Forelimb muscle (tissue), 1 donor: ENCODE data around the gene SMTN. TPM values are rescaled to one million over a fixed set of nuclear protein-coding genes. Genes with fewer than 3 reads are reported as not detected.
A peak's percentile ranks its signal among the peaks of the same experiment; 100 is the strongest.
"Not testable (repeated sequence)": the region's sequence is repeated elsewhere in the genome, so short reads cannot be mapped to it uniquely, and the experiment has no call there.

Experiments used
- DNase-seq: peaks from one replicate; pipeline ENCODE4 v3.0.0-alpha.2; 2013; ENCODE audit warnings: low read depth
- polyA plus RNA-seq: library from polyadenylated mRNA; unstranded; fragments of 120-200 nt; gene quantifications from one replicate; pipeline ENCODE4 v1.2.1, GENCODE V29; 2013; ENCODE audit not compliant: insufficient read length

The SMTN gene
- polyA plus RNA-seq, 1 donor: 258 TPM

- DNase-seq: no peak
Measured at GRCh38 chr22:31104869-31105268, 23.8 kb downstream of the SMTN start.

- DNase-seq: no peak
Measured at GRCh38 chr22:31105282-31105929, 24.3 kb downstream of the SMTN start.

GRCh38 chr22:31106001-31106571 is 25.0 kb downstream of the SMTN start:
- DNase-seq: no peak

DNA sequence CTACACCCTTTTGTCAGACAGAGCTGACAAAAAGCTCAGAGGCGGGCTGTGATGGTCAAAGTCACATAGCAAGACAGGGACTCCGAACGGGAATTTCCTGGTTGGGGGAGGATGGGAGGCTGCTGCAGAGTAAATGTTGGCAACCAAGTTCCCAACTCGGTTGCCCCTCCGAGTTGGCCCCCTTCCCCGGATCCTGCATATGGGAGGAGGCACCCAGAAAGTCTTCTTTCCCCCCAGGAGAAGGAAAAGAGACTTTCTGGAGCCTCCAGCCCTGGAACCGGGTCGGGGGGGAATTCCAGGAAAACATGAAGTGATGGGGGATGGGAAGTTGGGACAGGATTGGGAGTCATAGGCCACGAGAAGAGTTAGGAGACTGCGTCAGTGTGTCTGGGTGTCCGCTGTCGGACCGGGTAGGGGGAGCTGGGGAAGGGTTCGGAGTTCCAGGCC is 25.6 kb downstream of the SMTN start:
- no peak for DNase-seq

- peak; percentile 84 for DNase-seq
Measured at GRCh38 chr22:31107178-31107893, 26.2 kb downstream of the SMTN start, which contains the start of gene SELENOM. Gene SELENOM, minus strand, starts transcription at chr22:31107568. Its CDS starts 63 bp downstream, at chr22:31107505.

GRCh38 chr22:31107894-31108218 is 26.7 kb downstream of the SMTN start:
- no peak for DNase-seq

DNA sequence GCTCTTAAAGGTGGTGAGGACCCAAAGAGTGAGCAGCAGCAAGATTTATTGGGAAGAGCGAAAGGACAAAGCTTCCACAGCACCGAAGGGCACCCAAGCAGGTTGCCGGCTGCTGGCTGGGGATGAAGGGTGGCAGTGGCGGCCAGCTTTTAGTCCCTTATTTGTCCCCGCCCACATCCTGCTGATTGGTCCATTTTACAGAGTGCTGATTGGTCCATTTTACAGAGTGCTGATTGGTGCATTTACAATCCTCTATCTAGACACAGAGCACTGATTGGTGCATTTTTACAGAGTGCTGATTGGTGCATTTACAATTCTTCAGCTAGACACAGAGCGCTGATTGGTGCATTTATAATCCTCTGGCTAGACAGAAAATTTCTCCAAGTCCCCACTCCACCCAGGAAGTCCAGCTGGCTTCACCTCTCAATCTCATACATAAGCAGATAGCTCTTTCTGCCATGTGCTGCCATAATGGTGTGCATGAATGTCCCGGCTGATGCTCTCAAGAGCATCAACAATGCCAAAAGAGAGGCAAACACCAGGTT is 31.5 kb downstream of the SMTN start:
- not testable (repeated sequence) for DNase-seq

- DNase-seq: no peak
Measured at GRCh38 chr22:31118046-31118820, 37.1 kb downstream of the SMTN start.

DNA sequence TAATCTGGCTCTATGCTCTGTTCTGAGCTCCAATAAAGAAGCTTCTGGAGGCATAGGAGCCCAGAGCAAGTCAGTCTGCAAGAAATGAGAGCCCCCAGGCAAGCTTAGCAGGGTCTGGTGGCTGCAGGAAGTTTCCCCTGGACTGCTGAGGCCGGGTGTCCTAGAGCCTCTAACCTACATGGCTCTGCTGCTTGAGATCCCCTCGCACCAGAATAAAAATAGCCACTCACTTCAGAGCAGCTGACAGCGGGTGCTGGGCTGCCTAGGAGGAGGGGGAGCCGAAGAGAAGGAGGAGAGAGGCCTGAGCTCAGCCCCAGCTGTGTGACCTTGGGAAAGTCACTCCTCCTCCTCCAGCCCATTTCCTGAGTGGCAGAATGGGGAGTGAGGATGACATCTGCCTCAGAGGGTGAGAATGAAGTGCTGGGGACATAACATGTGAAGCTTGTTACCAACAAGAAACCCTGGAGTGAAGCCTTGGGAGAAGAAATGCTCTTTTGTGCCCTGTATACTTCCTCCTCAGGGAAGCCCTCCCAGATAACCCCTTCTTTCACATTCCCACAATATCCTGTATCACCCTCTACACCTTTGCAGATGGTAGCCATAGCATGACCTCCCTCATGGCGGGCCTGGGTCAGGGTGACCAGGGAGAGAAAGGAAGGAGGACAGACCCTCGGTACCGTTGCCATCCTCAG is 38.1 kb downstream of the SMTN start:
- DNase-seq: no peak

GRCh38 chr22:31120230-31120629 is 39.1 kb downstream of the SMTN start:
- no peak for DNase-seq

DNA sequence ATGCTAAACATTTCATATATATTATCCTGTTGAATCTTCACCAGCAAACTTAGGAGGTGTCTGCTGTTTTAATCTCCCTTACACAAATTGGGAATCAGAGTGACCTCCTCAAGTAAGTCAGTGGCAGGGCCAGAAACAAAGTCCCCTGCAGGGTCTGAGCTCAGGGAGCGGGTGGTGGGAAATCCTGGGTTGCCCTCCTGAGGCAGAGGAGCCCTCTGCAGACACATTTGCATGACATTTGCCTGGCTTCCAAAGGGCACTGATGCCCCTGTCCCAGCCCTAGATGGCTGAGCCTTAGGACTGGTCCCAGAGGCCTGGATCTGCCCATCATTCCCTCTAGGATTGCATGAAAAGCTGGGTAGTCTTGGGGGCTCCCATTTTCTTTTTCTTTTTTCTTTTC is 39.5 kb downstream of the SMTN start:
- DNase-seq: no peak

DNA sequence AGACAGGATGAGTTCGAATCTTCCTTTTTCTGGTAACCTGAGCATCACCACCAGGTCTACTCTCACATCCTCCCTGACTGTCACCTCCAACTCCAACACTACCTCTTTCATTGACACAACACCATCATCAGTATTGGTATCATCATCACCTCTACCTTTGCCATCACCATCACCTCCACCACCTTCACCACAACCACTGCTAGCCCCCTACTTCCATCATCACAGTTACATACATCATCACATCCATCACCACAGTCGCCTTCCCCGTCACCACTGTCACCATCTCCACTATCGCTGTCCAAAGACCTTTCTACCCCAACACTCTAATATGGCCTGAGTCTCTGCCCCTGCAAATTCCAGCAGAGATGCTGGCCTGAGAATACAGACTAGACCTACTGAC is 40.3 kb downstream of the SMTN start:
- no peak for DNase-seq

GRCh38 chr22:31122196-31122531 is 41.0 kb downstream of the SMTN start:
- DNase-seq: no peak

DNA sequence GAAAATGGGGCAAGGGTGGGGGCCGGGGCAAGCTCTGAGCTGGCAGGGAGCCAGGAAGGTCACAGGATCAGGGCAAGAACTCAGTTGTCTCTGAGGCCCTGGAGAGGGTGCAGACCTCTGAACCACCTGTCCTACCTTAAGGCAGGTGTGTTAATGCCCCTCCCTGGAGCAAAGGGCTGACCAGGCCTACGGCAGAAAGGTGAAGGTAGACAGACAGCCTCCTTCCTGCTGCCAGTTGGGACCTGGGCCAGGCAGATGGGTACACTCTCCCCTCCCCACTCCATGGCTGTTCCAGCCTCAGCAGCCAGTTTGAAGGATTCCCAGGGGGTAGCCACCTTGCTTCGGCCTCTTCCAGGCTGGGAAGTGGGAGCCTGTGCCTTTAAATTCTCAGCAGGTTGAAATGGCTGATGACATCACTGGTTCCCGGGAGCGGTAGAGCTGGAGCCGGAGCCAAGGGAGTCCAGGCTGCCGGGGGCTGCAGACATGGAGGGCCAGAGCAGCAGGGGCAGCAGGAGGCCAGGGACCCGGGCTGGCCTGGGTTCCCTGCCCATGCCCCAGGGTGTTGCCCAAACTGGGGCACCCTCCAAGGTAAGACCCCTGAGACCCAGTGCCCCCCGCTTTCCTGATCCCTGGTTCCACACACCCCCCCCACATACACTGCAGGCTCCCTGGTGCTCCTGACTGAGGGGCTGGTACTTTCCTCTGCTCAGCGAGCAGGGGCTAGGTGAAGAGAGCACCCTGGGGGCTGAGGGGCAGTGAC is 41.6 kb downstream of the SMTN start, which contains the start of gene INPP5J:
Gene INPP5J (plus strand): TSS at position 435 of the 760 bp plus-strand sequence. CDS start 49 bp downstream, at position 484.
- no peak for DNase-seq

DNA sequence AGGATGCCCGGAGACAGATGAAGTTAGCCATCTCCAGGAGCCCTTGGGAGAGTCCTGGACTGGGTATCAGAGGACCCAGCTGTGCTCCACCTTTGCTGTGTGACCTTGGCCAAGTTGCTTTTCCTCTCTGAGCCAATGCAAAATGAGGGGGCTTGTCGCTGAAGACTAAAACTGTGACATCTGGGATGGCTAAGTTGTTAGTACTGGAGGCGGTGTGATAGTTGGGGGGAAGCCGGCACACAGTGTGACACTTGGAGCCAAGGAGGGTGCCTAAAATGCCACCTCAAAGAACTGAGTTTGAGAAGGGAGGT is 42.1 kb downstream of the SMTN start:
- no peak for DNase-seq

DNA sequence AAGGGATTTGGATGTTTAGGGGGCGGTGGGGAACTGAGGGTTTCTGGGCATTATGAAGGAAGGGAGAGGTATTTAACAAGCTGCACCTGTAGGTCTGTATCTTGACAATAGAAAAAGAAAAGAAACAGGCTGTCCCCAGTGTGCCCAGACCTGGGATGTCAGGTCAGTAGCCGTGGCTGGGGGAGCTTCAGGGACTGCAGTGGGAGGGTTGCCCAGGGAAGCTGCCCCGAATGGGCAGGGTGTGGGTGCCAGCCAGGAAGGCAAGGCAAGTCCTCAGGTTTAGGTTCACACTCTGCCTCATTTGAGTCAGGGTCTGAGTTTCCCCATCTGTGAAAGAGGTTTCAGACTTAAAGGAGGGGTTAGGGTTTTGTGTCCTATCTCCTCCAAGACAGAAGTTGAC is 43.2 kb downstream of the SMTN start:
- no peak for DNase-seq

GRCh38 chr22:31124811-31125465 is 43.8 kb downstream of the SMTN start:
- no peak for DNase-seq

- no peak for DNase-seq
Measured at GRCh38 chr22:31125521-31126117, 44.5 kb downstream of the SMTN start.

- no peak for DNase-seq
Measured at GRCh38 chr22:31126128-31126868, 45.2 kb downstream of the SMTN start.
